IMR-90 (cell line): Measurements from ENCODE around the gene NAA38. TPM values are rescaled to one million over a fixed set of nuclear protein-coding genes. Genes with fewer than 3 reads are reported as not detected.

Source experiments
- ATAC-seq: fragments of 200-7000 bp; cut with Tn5 transposase; 2 replicates; pipeline ENCODE4 v1.9.1; 2020; ENCODE audit warnings: low read depth, mild to moderate bottlenecking, moderate library complexity
- BruUV-seq: library from RNA; stranded (reverse); fragments of 400-500 nt; replicated peaks from 2 replicates; lab custom pipeline; 2021; lab: Mats Ljungman, UMichigan
- CTCF ChIA-PET: fragments of 300-600 bp; formaldehyde crosslinking; extraction: SDS; loops from one replicate; lab custom pipeline; 2021; ENCODE audit warnings: antibody characterized with exemption; lab: Yijun Ruan, JAX
- POLR2A ChIA-PET: fragments of 300-600 bp; sonication (Branson Sonifier 250); formaldehyde crosslinking; loops from one replicate; lab custom pipeline; 2022; ENCODE audit warnings: antibody characterized with exemption; ENCODE audit not compliant: unreplicated experiment; lab: Charles Lee
- DNase-seq: peaks from one replicate; pipeline ENCODE4 v3.0.0; 2013
- H2AFZ ChIP-seq: replicated peaks from 2 replicates; pipeline ENCODE3; 2013; ENCODE audit warnings: low read length, mild to moderate bottlenecking; ENCODE audit not compliant: poor library complexity
- H2AK5ac ChIP-seq: 2 replicates; pipeline ENCODE4 v1.6.1; 2013; ENCODE audit warnings: low read depth, low read length, inconsistent platforms
- H2AK9ac ChIP-seq: replicated peaks from 2 replicates; pipeline ENCODE3; 2013; ENCODE audit warnings: mild to moderate bottlenecking, low read depth, low read length, moderate library complexity; ENCODE audit not compliant: poor library complexity
- H2BK120ac ChIP-seq: 2 replicates; pipeline ENCODE4 v1.6.1; 2013; ENCODE audit warnings: low read depth, low read length, inconsistent platforms
- H2BK15ac ChIP-seq: 3 replicates; pipeline ENCODE4 v1.6.1; 2013; ENCODE audit warnings: low read depth, low read length, inconsistent platforms
- H2BK20ac ChIP-seq: 2 replicates; pipeline ENCODE4 v1.6.1; 2013; ENCODE audit warnings: low read depth, mild to moderate bottlenecking, inconsistent platforms, low read length, moderate library complexity
- H2BK5ac ChIP-seq: 2 replicates; pipeline ENCODE4 v1.6.1; 2013; ENCODE audit warnings: mild to moderate bottlenecking, low read depth, low read length, inconsistent platforms; ENCODE audit not compliant: poor library complexity, severe bottlenecking
- H3K14ac ChIP-seq: replicated peaks from 2 replicates; pipeline ENCODE4 v1.6.1; 2013; ENCODE audit warnings: low read depth, low read length, inconsistent platforms
- H3K18ac ChIP-seq: 2 replicates; pipeline ENCODE4 v1.6.1; 2013; ENCODE audit warnings: low read depth, low read length, control low read depth
- H3K23ac ChIP-seq: 2 replicates; pipeline ENCODE4 v1.6.1; 2013; ENCODE audit warnings: low read depth, low read length, inconsistent platforms
- H3K27ac ChIP-seq: 2 replicates; pipeline ENCODE4 v1.5.1; 2013; ENCODE audit warnings: mild to moderate bottlenecking, control low read depth, low read length; ENCODE audit not compliant: insufficient read depth
- H3K27me3 ChIP-seq: 2 replicates; pipeline ENCODE4 v1.6.1; 2013; ENCODE audit warnings: low read length; ENCODE audit not compliant: control insufficient read depth, insufficient read depth
- H3K36me3 ChIP-seq: 2 replicates; pipeline ENCODE4 v1.6.1; 2013; ENCODE audit warnings: low read length, mixed read lengths; ENCODE audit not compliant: control insufficient read depth, insufficient read depth
- H3K4ac ChIP-seq: 2 replicates; pipeline ENCODE4 v1.6.1; 2013; ENCODE audit warnings: low read depth, low read length, inconsistent platforms
- H3K4me1 ChIP-seq: 2 replicates; pipeline ENCODE4 v1.6.1; 2013; ENCODE audit warnings: low read length, mixed read lengths; ENCODE audit not compliant: control insufficient read depth, insufficient read depth
- H3K4me2 ChIP-seq: 2 replicates; pipeline ENCODE4 v1.6.1; 2013; ENCODE audit warnings: low read depth, mild to moderate bottlenecking, control low read depth, low read length, moderate library complexity
- H3K4me3 ChIP-seq: 2 replicates; pipeline ENCODE4 v1.5.1; 2013; ENCODE audit warnings: low read depth, mild to moderate bottlenecking, control low read depth, low read length, moderate library complexity; ENCODE audit not compliant: insufficient read depth
- H3K56ac ChIP-seq: 2 replicates; pipeline ENCODE4 v1.6.1; 2013; ENCODE audit warnings: low read length, inconsistent platforms; ENCODE audit not compliant: insufficient read depth; ENCODE audit errors: extremely low read depth
- H3K79me1 ChIP-seq, 2 experiments: 2 replicates each; pipeline ENCODE4 v1.6.1; 2013; ENCODE audit warnings: low read length in 2 of 2, inconsistent platforms in 1 of 2, low read depth in 1 of 2
- H3K9ac ChIP-seq: 2 replicates; pipeline ENCODE4 v1.6.1; 2013; ENCODE audit warnings: low read depth, low read length, control low read depth
- H3K9me1 ChIP-seq: 2 replicates; pipeline ENCODE4 v1.6.1; 2013; ENCODE audit warnings: low read length, inconsistent platforms; ENCODE audit not compliant: insufficient read depth
- H3K9me3 ChIP-seq: 2 replicates; pipeline ENCODE4 v1.6.1; 2013; ENCODE audit warnings: low read length; ENCODE audit not compliant: control insufficient read depth, insufficient read depth
- H4K20me1 ChIP-seq: 2 replicates; pipeline ENCODE4 v1.6.1; 2013; ENCODE audit warnings: low read length, inconsistent platforms; ENCODE audit not compliant: insufficient read depth
- H4K5ac ChIP-seq: 2 replicates; pipeline ENCODE4 v1.6.1; 2013; ENCODE audit warnings: mild to moderate bottlenecking, low read depth, low read length, control low read depth
- H4K8ac ChIP-seq, 2 experiments: 2 replicates each; pipeline ENCODE4 v1.6.1; 2013; ENCODE audit warnings: low read depth in 2 of 2, low read length in 2 of 2, control low read depth in 1 of 2, inconsistent platforms in 1 of 2
- H4K91ac ChIP-seq: 2 replicates; pipeline ENCODE4 v1.6.1; 2013; ENCODE audit warnings: low read depth, low read length, inconsistent platforms; ENCODE audit not compliant: insufficient read depth
- BHLHE40 ChIP-seq: fragments of 150-350 bp; IDR thresholded peaks from 2 replicates; pipeline ENCODE4 v1.6.1; 2016; ENCODE audit warnings: mild to moderate bottlenecking, low read depth, low read length
- CEBPB ChIP-seq: IDR thresholded peaks from 2 replicates; pipeline ENCODE4 v1.6.1; 2012; ENCODE audit warnings: low read depth, low read length, improper control_type of control experiment
- CHD1 ChIP-seq: IDR thresholded peaks from 2 replicates; pipeline ENCODE4 v1.6.1; 2012; ENCODE audit warnings: low read depth, low read length, improper control_type of control experiment
- FOS ChIP-seq: fragments of 150-350 bp; IDR thresholded peaks from 2 replicates; pipeline ENCODE4 v1.6.1; 2016; ENCODE audit warnings: low read depth, low read length
- MAZ ChIP-seq: IDR thresholded peaks from 2 replicates; pipeline ENCODE4 v1.6.1; 2012; ENCODE audit warnings: low read depth, mild to moderate bottlenecking, low read length, improper control_type of control experiment, moderate library complexity, borderline replicate concordance
- MXI1 ChIP-seq: IDR thresholded peaks from 2 replicates; pipeline ENCODE4 v1.6.1; 2012; ENCODE audit warnings: low read depth, mild to moderate bottlenecking, low read length, moderate library complexity, borderline replicate concordance
- NFE2L2 ChIP-seq: fragments of 150-350 bp; IDR thresholded peaks from 2 replicates; pipeline ENCODE4 v1.6.1; 2016; ENCODE audit warnings: low read depth, mild to moderate bottlenecking, low read length
- POLR2A ChIP-seq: IDR thresholded peaks from 2 replicates; pipeline ENCODE4 v1.6.1; 2012; ENCODE audit warnings: mild to moderate bottlenecking, low read depth, low read length
- RAD21 ChIP-seq: IDR thresholded peaks from 2 replicates; pipeline ENCODE4 v1.6.1; 2012; ENCODE audit warnings: low read length, improper control_type of control experiment
- RCOR1 ChIP-seq: IDR thresholded peaks from 2 replicates; pipeline ENCODE4 v1.6.1; 2012; ENCODE audit warnings: mild to moderate bottlenecking, low read length, improper control_type of control experiment; ENCODE audit not compliant: insufficient replicate concordance
- RFX5 ChIP-seq: IDR thresholded peaks from 2 replicates; pipeline ENCODE4 v1.8.0; 2012; ENCODE audit warnings: low read depth, mild to moderate bottlenecking, low read length, moderate library complexity
- SMC3 ChIP-seq: fragments of 150-350 bp; IDR thresholded peaks from 2 replicates; pipeline ENCODE4 v1.6.1; 2016; ENCODE audit warnings: low read depth, mild to moderate bottlenecking, antibody characterized with exemption, low read length, moderate library complexity
- WGBS, 2 experiments: methylation state at CpG; one replicate each; pipeline versions ENCODE4 v1.1.5 to v1.1.7; 2013; ENCODE audit warnings: missing lambda C conversion rate in 2 of 2; ENCODE audit not compliant: insufficient read length in 1 of 2; ENCODE audit errors: extremely low coverage in 2 of 2; 5-methylcytosine and 5-hydroxymethylcytosine counted together
- dilution Hi-C: fragments of 300-500 bp; cut with HindIII; formaldehyde crosslinking; loops from one replicate; pipeline ENCODE4 v1.14.3; 2018; ENCODE audit warnings: low sequenced_read_pairs; ENCODE audit not compliant: unreplicated experiment
- in situ Hi-C: fragments of 300-500 bp; cut with MboI; formaldehyde crosslinking; loops from 3 replicates; pipeline ENCODE4 v1.14.3; 2019; ENCODE audit warnings: low sequenced_read_pairs, inconsistent platforms, mixed read lengths
- intact Hi-C: fragments of 100-400 bp; cut with micrococcal nuclease; formaldehyde crosslinking; loops from 2 replicates; pipeline ENCODE4 v1.10.0; 2022
- polyA plus RNA-seq, 3 experiments: library from polyadenylated mRNA; depleted of rRNA; stranded (reverse); fragments of >200 nt; gene quantifications; 2 replicates each; pipeline ENCODE4 v1.2.3, GENCODE V29; 2012; ENCODE audit warnings: low replicate concordance in 1 of 3
- total RNA-seq: library from RNA; depleted of rRNA; stranded (reverse); fragments of >200 nt; gene quantifications from 2 replicates; pipeline ENCODE4 v1.2.3, GENCODE V29; 2012
- TF ChIP-seq, protein P1 (sequence below): fragments of 150-350 bp; IDR thresholded peaks from 2 replicates; pipeline ENCODE4 v1.6.1; 2017; ENCODE audit warnings: mild to moderate bottlenecking, antibody characterized with exemption, low read length, low read depth
- TF ChIP-seq, protein P2 (sequence below): conservative IDR thresholded peaks from 2 replicates; pipeline ENCODE4 v1.5.1; 2012; ENCODE audit warnings: mild to moderate bottlenecking, low read depth, low read length, improper control_type of control experiment
- TF ChIP-seq, protein P3 (sequence below): fragments of 150-350 bp; IDR thresholded peaks from 2 replicates; pipeline ENCODE4 v1.6.1; 2016; ENCODE audit warnings: low read depth, mild to moderate bottlenecking, low read length, moderate library complexity, borderline replicate concordance

Gene NAA38
- total and polyA plus RNA-seq, 2 of the 4 experiments (the other 2 are of a cell fraction), result 40.7 to 76.8 TPM

DNA sequence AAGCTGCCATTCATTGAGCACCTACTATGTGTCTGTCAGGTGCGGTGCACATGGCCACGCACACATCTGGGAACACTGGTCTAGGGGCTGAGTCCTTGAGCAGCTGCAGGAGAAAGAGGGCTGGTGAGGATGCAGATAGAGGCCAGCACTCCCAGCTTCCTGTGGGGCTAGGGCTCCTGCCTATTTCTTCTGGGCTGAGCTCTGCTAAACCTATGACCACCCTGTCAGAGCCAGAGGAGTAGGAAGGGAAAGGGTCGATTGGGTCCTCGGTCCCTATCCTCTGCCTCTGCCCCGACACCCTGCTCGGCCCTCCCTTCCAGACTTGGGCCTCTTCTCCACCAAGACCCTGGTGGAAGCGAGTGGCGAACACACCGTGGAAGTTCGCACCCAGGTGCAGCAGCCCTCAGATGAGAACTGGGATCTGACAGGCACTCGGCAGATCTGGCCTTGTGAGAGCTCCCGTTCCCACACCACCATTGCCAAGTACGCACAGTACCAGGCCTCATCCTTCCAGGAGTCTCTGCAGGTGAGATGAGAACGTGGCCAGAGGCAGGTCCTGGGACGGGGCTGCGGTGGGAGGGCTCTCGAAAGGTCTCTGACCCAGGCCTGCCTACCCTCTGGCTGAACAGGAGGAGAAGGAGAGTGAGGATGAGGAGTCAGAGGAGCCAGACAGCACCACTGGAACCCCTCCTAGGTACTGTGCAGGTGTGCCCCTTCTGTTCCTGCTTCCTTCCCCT, 6.5 kb downstream of the NAA38 start:
- POLR2A ChIA-PET, result no interaction called here
- TF ChIP-seq BHLHE40, result no peak
- no peak for TF ChIP-seq MXI1
- TF ChIP-seq, protein P1, sequence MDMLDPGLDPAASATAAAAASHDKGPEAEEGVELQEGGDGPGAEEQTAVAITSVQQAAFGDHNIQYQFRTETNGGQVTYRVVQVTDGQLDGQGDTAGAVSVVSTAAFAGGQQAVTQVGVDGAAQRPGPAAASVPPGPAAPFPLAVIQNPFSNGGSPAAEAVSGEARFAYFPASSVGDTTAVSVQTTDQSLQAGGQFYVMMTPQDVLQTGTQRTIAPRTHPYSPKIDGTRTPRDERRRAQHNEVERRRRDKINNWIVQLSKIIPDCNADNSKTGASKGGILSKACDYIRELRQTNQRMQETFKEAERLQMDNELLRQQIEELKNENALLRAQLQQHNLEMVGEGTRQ, result no peak
- TF ChIP-seq CHD1, result no peak
- TF ChIP-seq, protein P2, sequence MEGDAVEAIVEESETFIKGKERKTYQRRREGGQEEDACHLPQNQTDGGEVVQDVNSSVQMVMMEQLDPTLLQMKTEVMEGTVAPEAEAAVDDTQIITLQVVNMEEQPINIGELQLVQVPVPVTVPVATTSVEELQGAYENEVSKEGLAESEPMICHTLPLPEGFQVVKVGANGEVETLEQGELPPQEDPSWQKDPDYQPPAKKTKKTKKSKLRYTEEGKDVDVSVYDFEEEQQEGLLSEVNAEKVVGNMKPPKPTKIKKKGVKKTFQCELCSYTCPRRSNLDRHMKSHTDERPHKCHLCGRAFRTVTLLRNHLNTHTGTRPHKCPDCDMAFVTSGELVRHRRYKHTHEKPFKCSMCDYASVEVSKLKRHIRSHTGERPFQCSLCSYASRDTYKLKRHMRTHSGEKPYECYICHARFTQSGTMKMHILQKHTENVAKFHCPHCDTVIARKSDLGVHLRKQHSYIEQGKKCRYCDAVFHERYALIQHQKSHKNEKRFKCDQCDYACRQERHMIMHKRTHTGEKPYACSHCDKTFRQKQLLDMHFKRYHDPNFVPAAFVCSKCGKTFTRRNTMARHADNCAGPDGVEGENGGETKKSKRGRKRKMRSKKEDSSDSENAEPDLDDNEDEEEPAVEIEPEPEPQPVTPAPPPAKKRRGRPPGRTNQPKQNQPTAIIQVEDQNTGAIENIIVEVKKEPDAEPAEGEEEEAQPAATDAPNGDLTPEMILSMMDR, result no peak
- no peak for TF ChIP-seq RFX5
- no peak for TF ChIP-seq RAD21
- no peak for TF ChIP-seq MAZ
- TF ChIP-seq NFE2L2, result no peak
- no peak for TF ChIP-seq POLR2A
- no peak for TF ChIP-seq RCOR1
- TF ChIP-seq FOS, result no peak
- TF ChIP-seq CEBPB, result no peak
- TF ChIP-seq SMC3, result no peak
- TF ChIP-seq, protein P3, sequence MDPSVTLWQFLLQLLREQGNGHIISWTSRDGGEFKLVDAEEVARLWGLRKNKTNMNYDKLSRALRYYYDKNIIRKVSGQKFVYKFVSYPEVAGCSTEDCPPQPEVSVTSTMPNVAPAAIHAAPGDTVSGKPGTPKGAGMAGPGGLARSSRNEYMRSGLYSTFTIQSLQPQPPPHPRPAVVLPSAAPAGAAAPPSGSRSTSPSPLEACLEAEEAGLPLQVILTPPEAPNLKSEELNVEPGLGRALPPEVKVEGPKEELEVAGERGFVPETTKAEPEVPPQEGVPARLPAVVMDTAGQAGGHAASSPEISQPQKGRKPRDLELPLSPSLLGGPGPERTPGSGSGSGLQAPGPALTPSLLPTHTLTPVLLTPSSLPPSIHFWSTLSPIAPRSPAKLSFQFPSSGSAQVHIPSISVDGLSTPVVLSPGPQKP, result no peak

More for the DNA sequence above, 6.5 kb downstream of the NAA38 start:
- H4K91ac ChIP-seq, result no peak overlapping the region
- dilution Hi-C loops, result no loop called here
- no peak overlapping the region for H3K4ac ChIP-seq
- peak overlapping the region; percentile 85 for H2AK9ac ChIP-seq
- WGBS, 2 experiments, result 95% methylated on average over 8 of the region's 17 CpGs; no CpG with 5 or more reads in 1 of the 2 experiments
- H2BK5ac ChIP-seq, result no peak overlapping the region
- no peak overlapping the region for H2AFZ ChIP-seq
- H4K20me1 ChIP-seq, result peaks cover 32% of the 10 kb centered on the region
- H3K9me1 ChIP-seq, result no peaks in the 10 kb centered on the region
- no peak overlapping the region for H3K18ac ChIP-seq
- peaks cover 64% of the 10 kb centered on the region for H3K36me3 ChIP-seq
- no peak overlapping the region for H3K9ac ChIP-seq
- BruUV-seq, result no TSS peak
- intact Hi-C loops, result loop anchor here (1.0 kb wide), 2 partner anchors 16 to 29 kb away; no protein-coding TSS in a partner anchor
- no peak overlapping the region for H3K27ac ChIP-seq
- H4K8ac ChIP-seq, result no peak overlapping the region
- H3K14ac ChIP-seq, result no peak overlapping the region
- DNase-seq, result no peak
- no peak overlapping the region for H4K5ac ChIP-seq
- no peaks in the 10 kb centered on the region for H3K9me3 ChIP-seq
- peak overlapping the region; percentile 53; the same call in 1 of the 2 replicates for H2AK5ac ChIP-seq
- no peak for ATAC-seq
- no peak overlapping the region for H3K23ac ChIP-seq
- H3K4me3 ChIP-seq, result no peak overlapping the region
- no peak overlapping the region for H2BK15ac ChIP-seq
- peaks cover 8% of the 10 kb centered on the region for H3K4me1 ChIP-seq
- H3K4me2 ChIP-seq, result no peak overlapping the region
- no peak overlapping the region for H3K56ac ChIP-seq
- no peak overlapping the region for H2BK120ac ChIP-seq
- H2BK20ac ChIP-seq, result no peak overlapping the region
- H3K27me3 ChIP-seq, result no peaks in the 10 kb centered on the region
- CTCF ChIA-PET, result interaction anchor here (0.6 to 1.2 kb wide), 2 partner anchors 12 to 41 kb away, joined by 3 read pairs; no protein-coding TSS in a partner anchor
- in situ Hi-C loops, result no loop called here
- H3K79me1 ChIP-seq, result peaks cover 14 to 39% of the 10 kb centered on the region in 2 experiments
